Lung (tissue), 12 donors: ENCODE results near the gene SSR4. TPM values are rescaled to one million over a fixed set of nuclear protein-coding genes. Genes with fewer than 3 reads are reported as not detected.

Experiments
- ATAC-seq: fragments of 200-7000 bp; cut with Tn5 transposase; one replicate; pipeline ENCODE4 v1.9.1; 2020; ENCODE audit warnings: moderate number of reproducible peaks; ENCODE audit not compliant: insufficient read depth, low FRiP score
- DNase-seq, 3 donors: peaks; one replicate each; pipeline ENCODE4 v3.0.0-alpha.2; 2013 to 2017
- H3K27ac ChIP-seq, 2 donors: one replicate each; pipeline ENCODE4 v1.5.1; 2013; ENCODE audit warnings: mild to moderate bottlenecking in 2 of 2, moderate library complexity in 2 of 2, control low read depth in 1 of 2, inconsistent platforms in 1 of 2, low read depth in 1 of 2, low read length in 1 of 2
- H3K27me3 ChIP-seq, 3 donors: one replicate each; pipeline ENCODE4 v1.5.1; 2013; ENCODE audit warnings: low read length in 2 of 3; ENCODE audit not compliant: control insufficient read depth in 3 of 3, insufficient read depth in 3 of 3
- H3K36me3 ChIP-seq, 4 donors: one replicate each; pipeline ENCODE4 v1.5.1; 2013; ENCODE audit warnings: low read length in 4 of 4, mild to moderate bottlenecking in 1 of 4, moderate library complexity in 1 of 4; ENCODE audit not compliant: control insufficient read depth in 4 of 4, insufficient read depth in 4 of 4
- H3K4me1 ChIP-seq, 5 donors: one replicate each; pipeline ENCODE4 v1.5.1; 2013; ENCODE audit warnings: low read length in 5 of 5, mild to moderate bottlenecking in 2 of 5, moderate library complexity in 1 of 5; ENCODE audit not compliant: control insufficient read depth in 5 of 5, insufficient read depth in 5 of 5
- H3K4me3 ChIP-seq: one replicate; pipeline ENCODE4 v1.5.1; 2013; ENCODE audit warnings: mild to moderate bottlenecking, control low read depth, moderate library complexity
- H3K9ac ChIP-seq, 2 donors: one replicate each; pipeline ENCODE4 v1.5.1; 2013; ENCODE audit warnings: low read length in 2 of 2, control low read depth in 1 of 2; ENCODE audit not compliant: insufficient read depth in 1 of 2
- H3K9me3 ChIP-seq, 4 donors: one replicate each; pipeline ENCODE4 v1.5.1; 2013; ENCODE audit warnings: low read length in 3 of 4, mild to moderate bottlenecking in 1 of 4, moderate library complexity in 1 of 4; ENCODE audit not compliant: control insufficient read depth in 4 of 4, insufficient read depth in 3 of 4
- WGBS, 2 donors: extraction: QIAGEN DNeasy Blood & Tissue Kit; methylation state at CpG; one replicate each; pipeline ENCODE4 v1.1.7; 2013; 5-methylcytosine and 5-hydroxymethylcytosine counted together
- polyA plus RNA-seq, 2 donors: library from polyadenylated mRNA; stranded (reverse); fragments of 200-250 nt; gene quantifications; one replicate each; pipeline ENCODE4 v1.2.1, GENCODE V29; 2013
- total RNA-seq, 2 donors: library from RNA; depleted of rRNA in 1 of 2; stranded (reverse); fragments of >200 nt in 1 of 2; gene quantifications; one replicate each; pipeline ENCODE4 v1.2.1, GENCODE V29; 2014 to 2021
- TF ChIP-seq, protein P1 (sequence below): IDR thresholded peaks from 2 replicates; pipeline ENCODE4 v1.5.1; 2012; ENCODE audit warnings: mild to moderate bottlenecking; ENCODE audit errors: control extremely low read depth, extremely low read depth
- donor health status: control.
- donor health status: control.
- donor health status: Bipolar disorder and iron deficiency.
- donor health status: healthy.
- donor health status: DM: yes; HTN: yes; CAD: no.

Gene SSR4
- total and polyA plus RNA-seq, 4 donors = 84.2 to 1,008 (median 567) TPM

DNA sequence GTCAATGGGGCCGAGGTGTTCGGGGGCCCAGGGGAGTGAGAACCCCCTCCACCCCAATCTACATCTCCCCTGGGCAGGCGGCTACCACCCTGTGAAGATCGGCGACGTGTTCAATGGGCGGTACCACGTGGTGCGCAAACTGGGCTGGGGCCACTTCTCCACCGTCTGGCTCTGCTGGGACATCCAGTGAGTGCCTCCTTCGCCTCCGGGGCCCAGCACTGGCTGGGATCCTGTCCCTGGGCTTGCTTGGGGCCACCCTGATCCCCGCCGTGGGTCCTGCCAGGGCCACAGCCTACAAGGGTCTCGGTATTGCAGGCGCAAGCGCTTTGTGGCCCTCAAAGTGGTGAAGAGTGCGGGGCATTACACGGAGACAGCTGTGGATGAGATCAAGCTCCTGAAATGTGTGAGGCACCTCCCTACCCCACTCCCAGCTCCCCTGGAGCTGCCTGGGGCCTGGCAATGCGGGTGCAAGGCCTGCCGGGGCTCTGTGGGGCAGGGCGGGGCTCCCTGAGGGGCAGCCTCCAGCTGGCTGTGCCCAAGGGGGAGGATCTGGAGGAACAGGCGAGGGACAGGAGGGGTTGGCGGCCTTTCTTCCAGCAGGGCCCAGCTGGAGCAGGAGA is 12.9 kb upstream of the SSR4 start:
- peak in 1 of 3 donors; percentile 13 for DNase-seq
- no peak for ATAC-seq
- Histone ChIP-seq H3K27ac (peak overlapping the region in 1 of 2 donors; percentile 69), H3K4me1 (peaks cover 0 to 4% (median 0%) of the 10 kb centered on the region in 5 donors), H3K9ac (no peak overlapping the region), H3K36me3 (peaks cover 0 to 17% (median 2%) of the 10 kb centered on the region in 4 donors), H3K27me3 (no peaks in the 10 kb centered on the region), H3K4me3 (no peak overlapping the region), H3K9me3 (peaks cover 0 to 4% (median 0%) of the 10 kb centered on the region in 4 donors)
- TF ChIP-seq, protein P1, sequence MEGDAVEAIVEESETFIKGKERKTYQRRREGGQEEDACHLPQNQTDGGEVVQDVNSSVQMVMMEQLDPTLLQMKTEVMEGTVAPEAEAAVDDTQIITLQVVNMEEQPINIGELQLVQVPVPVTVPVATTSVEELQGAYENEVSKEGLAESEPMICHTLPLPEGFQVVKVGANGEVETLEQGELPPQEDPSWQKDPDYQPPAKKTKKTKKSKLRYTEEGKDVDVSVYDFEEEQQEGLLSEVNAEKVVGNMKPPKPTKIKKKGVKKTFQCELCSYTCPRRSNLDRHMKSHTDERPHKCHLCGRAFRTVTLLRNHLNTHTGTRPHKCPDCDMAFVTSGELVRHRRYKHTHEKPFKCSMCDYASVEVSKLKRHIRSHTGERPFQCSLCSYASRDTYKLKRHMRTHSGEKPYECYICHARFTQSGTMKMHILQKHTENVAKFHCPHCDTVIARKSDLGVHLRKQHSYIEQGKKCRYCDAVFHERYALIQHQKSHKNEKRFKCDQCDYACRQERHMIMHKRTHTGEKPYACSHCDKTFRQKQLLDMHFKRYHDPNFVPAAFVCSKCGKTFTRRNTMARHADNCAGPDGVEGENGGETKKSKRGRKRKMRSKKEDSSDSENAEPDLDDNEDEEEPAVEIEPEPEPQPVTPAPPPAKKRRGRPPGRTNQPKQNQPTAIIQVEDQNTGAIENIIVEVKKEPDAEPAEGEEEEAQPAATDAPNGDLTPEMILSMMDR = no peak
- 76% methylated on average over 10 to 24 of the region's 24 CpGs for WGBS, 2 donors

- no peak overlapping the region for H3K4me3 ChIP-seq
- H3K27ac ChIP-seq = no peak overlapping the region
- TF ChIP-seq, protein P1 = no peak
- peaks cover 0 to 4% (median 0%) of the 10 kb centered on the region in 5 donors for H3K4me1 ChIP-seq
- ATAC-seq (no peak), DNase-seq (no peak)
- no peaks in the 10 kb centered on the region for H3K27me3 ChIP-seq
- peaks cover 0 to 20% (median 2%) of the 10 kb centered on the region in 4 donors for H3K36me3 ChIP-seq
- H3K9ac ChIP-seq = no peak overlapping the region
- WGBS, 2 donors = 64 to 75% methylated on average over 10 to 11 of the region's 11 CpGs
- peaks cover 0 to 4% (median 0%) of the 10 kb centered on the region in 4 donors for H3K9me3 ChIP-seq
Observed at GRCh38 chrX:153782313-153782712, 12.2 kb upstream of the SSR4 start.

- Histone ChIP-seq H3K9me3 (peaks cover 0 to 4% (median 0%) of the 10 kb centered on the region in 4 donors), H3K4me3 (no peak overlapping the region), H3K36me3 (peaks cover 0 to 25% (median 2%) of the 10 kb centered on the region in 4 donors), H3K9ac (no peak overlapping the region), H3K4me1 (peaks cover 0 to 4% (median 0%) of the 10 kb centered on the region in 5 donors), H3K27ac (no peak overlapping the region), H3K27me3 (no peaks in the 10 kb centered on the region)
- 93 to 96% methylated on average over 9 to 14 of the region's 14 CpGs for WGBS, 2 donors
- TF ChIP-seq, protein P1 = no peak
- no peak for ATAC-seq
- no peak for DNase-seq
Observed at GRCh38 chrX:153782871-153783270, 11.6 kb upstream of the SSR4 start.
